ENCODE measurements around the gene CCSER2.

DNA sequence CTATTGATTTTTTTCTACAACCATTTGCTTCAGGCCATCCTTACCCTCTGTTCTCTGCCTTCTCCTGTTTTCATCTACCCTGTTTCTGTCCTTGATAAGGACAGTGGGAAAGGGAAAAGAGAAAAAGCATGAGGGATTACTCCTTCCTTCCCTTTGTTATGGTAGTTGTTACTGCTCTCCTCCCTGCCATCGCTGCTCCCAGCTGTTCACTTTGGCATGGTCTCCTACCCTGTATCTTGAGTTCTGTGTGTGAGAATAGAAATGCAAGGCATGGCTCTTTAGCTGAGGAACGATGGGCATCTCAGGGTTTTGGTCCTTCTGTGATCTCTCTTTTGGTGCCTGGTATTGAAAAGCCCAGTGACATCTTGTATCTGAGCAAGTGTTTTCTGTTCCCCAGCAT is 6.4 kb downstream of the CCSER2 start:
- TF ChIP-seq EZH2 (IDR thresholded peaks at IDR 0.05; ENCODE audit: borderline replicate concordance, low read length), result no peak
- TF ChIP-seq CTCF (IDR thresholded peaks at IDR 0.05; ENCODE audit: low read length), result no peak
